Stomach (tissue), 9 donors: ENCODE measurements around the gene CDKN1C. TPM values are rescaled to one million over a fixed set of nuclear protein-coding genes. Genes with fewer than 3 reads are reported as not detected.

Experiments
- DNase-seq, 2 donors: peaks; one replicate each; pipeline versions ENCODE4 v3.0.0 to v3.0.0-alpha.2; 2013 to 2019
- H3K27ac ChIP-seq, 5 donors: fragments of 200-600 bp in 4 of 5; sonication (generic) in 4 of 5; one replicate each; pipeline ENCODE4 v1.5.1; 2013 to 2019; ENCODE audit warnings: mild to moderate bottlenecking in 1 of 5, moderate library complexity in 1 of 5
- H3K27me3 ChIP-seq, 3 donors: fragments of 200-600 bp; sonication (generic); one replicate each; pipeline ENCODE4 v1.5.1; 2017 to 2019; ENCODE audit warnings: mixed run types in 1 of 3
- H3K36me3 ChIP-seq, 4 donors: fragments of 200-600 bp; sonication (generic); 1 replicate in 3 of 4; 2 replicates in 1 of 4; pipeline ENCODE4 v1.5.1; 2016 to 2019
- H3K4me1 ChIP-seq, 4 donors: fragments of 200-600 bp; sonication (generic); one replicate each; pipeline ENCODE4 v1.5.1; 2016 to 2019
- H3K4me3 ChIP-seq, 4 donors: fragments of 200-600 bp; sonication (generic) in 3 of 4; one replicate each; pipeline ENCODE4 v1.5.1; 2016 to 2019; ENCODE audit warnings: mild to moderate bottlenecking in 1 of 4
- H3K9me3 ChIP-seq, 4 donors: fragments of 200-600 bp; sonication (generic); one replicate each; pipeline ENCODE4 v1.5.1; 2016 to 2019
- CTCF ChIP-seq, 7 experiments: fragments of 450-650 bp in 4 of 7; fragments of 200-600 bp in 3 of 7; sonication (generic) in 3 of 7; IDR thresholded peaks; one replicate each; pipeline ENCODE4 v1.5.1; 2016 to 2019; ENCODE audit warnings: antibody characterized with exemption in 7 of 7, control low read depth in 2 of 7, mild to moderate bottlenecking in 1 of 7
- EP300 ChIP-seq: sonication (generic); formaldehyde crosslinking; IDR thresholded peaks from one replicate; pipeline ENCODE4 v1.6.1; 2017; ENCODE audit warnings: antibody characterized with exemption
- POLR2A ChIP-seq, 4 donors: fragments of 450-650 bp; IDR thresholded peaks; one replicate each; pipeline ENCODE4 v1.6.1; 2016; ENCODE audit warnings: antibody characterized with exemption in 4 of 4, control low read depth in 2 of 4, mild to moderate bottlenecking in 1 of 4, moderate library complexity in 1 of 4
- POLR2AphosphoS5 ChIP-seq, 3 donors: sonication (generic); formaldehyde crosslinking; IDR thresholded peaks; one replicate each; pipeline ENCODE4 v1.6.1; 2016; ENCODE audit warnings: antibody characterized with exemption in 3 of 3
- WGBS, 5 donors: extraction: QIAGEN DNeasy Blood & Tissue Kit in 3 of 5; methylation state at CpG; one replicate each; pipeline versions ENCODE4 v1.1.5 to v1.1.7; 2013 to 2018; 5-methylcytosine and 5-hydroxymethylcytosine counted together
- intact Hi-C: fragments of 100-400 bp; cut with DNase I; formaldehyde crosslinking; loops from one replicate; pipeline ENCODE4 v1.15.1; 2023; ENCODE audit warnings: low total_unique reads
- polyA plus RNA-seq, 3 donors: library from polyadenylated mRNA; stranded (reverse); fragments of 200-250 nt; gene quantifications; one replicate each; pipeline ENCODE4 v1.2.3, GENCODE V29; 2013
- total RNA-seq, 5 donors: library from RNA; depleted of rRNA; stranded (reverse); fragments of >200 nt; gene quantifications; one replicate each; pipeline versions ENCODE4 v1.1.0 to v1.2.3, GENCODE V29; 2014 to 2016
- donor health status: healthy with polysubstance abuse.
- donor health status: Bipolar disorder and iron deficiency.
- donor health status: healthy.

CDKN1C gene
- total and polyA plus RNA-seq, 8 donors, result 10.5 to 99.1 (median 42.3) TPM

DNA sequence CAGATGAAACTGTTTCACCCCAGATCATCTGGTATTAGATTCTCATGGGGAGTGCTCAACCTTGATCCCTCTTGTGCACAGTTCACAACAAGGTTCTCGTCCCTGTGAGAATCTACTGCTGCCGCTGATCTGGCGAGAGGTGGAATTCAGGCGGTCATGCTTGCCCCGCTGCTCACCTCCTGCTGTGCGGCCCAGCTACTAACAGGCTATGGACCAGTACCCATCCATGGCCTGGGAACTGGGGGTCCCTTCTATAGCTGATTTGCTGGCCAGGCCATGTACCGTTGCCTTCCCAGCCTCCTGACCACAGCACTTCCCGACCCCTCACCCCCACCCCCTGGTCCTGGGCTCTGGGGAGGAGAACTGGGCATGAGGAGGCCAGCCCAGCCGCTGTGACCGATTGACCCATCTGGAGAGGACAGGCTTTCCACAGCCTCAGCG is 41.1 kb upstream of the CDKN1C start:
- Histone ChIP-seq H3K4me3 (no peak overlapping the region), H3K36me3 (no peaks in the 10 kb centered on the region), H3K9me3 (no peaks in the 10 kb centered on the region), H3K27me3 (peaks cover 0 to 53% (median 12%) of the 10 kb centered on the region in 3 donors), H3K4me1 (peaks cover 28 to 61% (median 47%) of the 10 kb centered on the region in 4 donors), H3K27ac (no peak overlapping the region)
- intact Hi-C loops, result no loop called here
- DNase-seq, result no peak
- WGBS, 5 donors, result 89 to 95% (median 93%) methylated on average over 9 to 11 of the region's 11 CpGs
- TF ChIP-seq POLR2A (IDR thresholded peaks at IDR 0.05), result no peak
- TF ChIP-seq CTCF (IDR thresholded peaks at IDR 0.05), result no peak
- TF ChIP-seq EP300, result no peak
- no peak for TF ChIP-seq POLR2AphosphoS5 (IDR thresholded peaks at IDR 0.05)

DNA sequence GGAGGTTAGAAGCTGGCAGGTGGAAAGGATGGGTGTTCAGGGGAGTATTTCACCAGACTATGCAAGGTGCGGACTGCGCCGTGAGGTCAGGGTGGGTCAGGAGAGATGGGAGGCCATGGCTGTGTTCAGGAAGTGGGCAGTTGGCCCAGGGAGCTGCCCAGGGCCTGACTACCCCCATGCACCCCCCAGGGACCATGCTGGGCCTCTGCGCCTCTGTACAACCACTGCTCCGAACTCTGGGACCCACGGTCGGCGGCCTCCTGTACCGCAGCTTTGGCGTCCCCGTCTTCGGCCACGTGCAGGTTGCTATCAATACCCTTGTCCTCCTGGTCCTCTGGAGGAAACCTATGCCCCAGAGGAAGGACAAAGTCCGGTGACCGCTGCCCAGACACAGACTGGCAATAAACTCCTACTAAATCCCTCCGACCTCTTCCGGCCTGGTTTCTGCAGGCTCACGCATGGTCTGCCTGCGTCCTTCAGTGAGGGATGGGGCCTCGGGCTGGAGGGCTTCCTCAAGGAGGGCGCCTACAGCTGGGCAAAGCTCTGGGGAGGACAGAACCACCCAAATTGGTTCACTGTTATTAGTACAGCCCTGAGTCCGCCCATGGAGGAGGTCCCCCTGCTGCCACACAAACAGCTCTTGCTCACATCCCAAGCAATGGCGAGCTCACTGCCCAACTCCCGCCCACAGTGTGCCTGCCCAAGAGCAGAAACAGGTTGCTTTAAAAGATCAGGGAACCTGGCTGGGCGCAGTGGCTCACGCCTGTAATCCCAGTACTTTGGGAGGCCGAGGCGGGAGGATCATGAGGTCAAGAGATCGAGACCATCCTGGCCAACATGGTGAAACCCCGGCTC is 39.5 kb upstream of the CDKN1C start:
- Histone ChIP-seq H3K27me3 (peaks cover 0 to 39% (median 12%) of the 10 kb centered on the region in 3 donors), H3K9me3 (no peaks in the 10 kb centered on the region), H3K4me1 (peaks cover 23 to 47% (median 38%) of the 10 kb centered on the region in 4 donors), H3K4me3 (no peak overlapping the region), H3K36me3 (no peaks in the 10 kb centered on the region), H3K27ac (peak overlapping the region in 3 of 5 donors; percentile 8 to 42 (median 18))
- intact Hi-C loops, result no loop called here
- WGBS, 5 donors, result 83 to 89% (median 85%) methylated on average over 16 to 30 of the region's 30 CpGs
- TF ChIP-seq POLR2A (IDR thresholded peaks at IDR 0.05) (no peak), POLR2AphosphoS5 (IDR thresholded peaks at IDR 0.05) (no peak), CTCF (IDR thresholded peaks at IDR 0.05) (no peak), EP300 (no peak)
- no peak for DNase-seq

GRCh38 chr11:2924381-2924780 is 38.8 kb upstream of the CDKN1C start:
- H3K27me3 ChIP-seq, result peaks cover 0 to 32% (median 10%) of the 10 kb centered on the region in 3 donors
- H3K9me3 ChIP-seq, result no peaks in the 10 kb centered on the region
- H3K27ac ChIP-seq, result peak overlapping the region in 3 of 5 donors; percentile 8 to 42 (median 18)
- 41 to 88% (median 60%) methylated on average over 7 to 10 of the region's 10 CpGs for WGBS, 5 donors
- peak in 1 of 2 donors; percentile 77 for DNase-seq
- H3K4me1 ChIP-seq, result peaks cover 17 to 41% (median 31%) of the 10 kb centered on the region in 4 donors
- no peak for TF ChIP-seq POLR2A (IDR thresholded peaks at IDR 0.05)
- no peak for TF ChIP-seq CTCF (IDR thresholded peaks at IDR 0.05)
- peak in 1 of 3 donors; percentile 27 for TF ChIP-seq POLR2AphosphoS5 (IDR thresholded peaks at IDR 0.05)
- TF ChIP-seq EP300, result no peak
- no peak overlapping the region for H3K4me3 ChIP-seq
- intact Hi-C loops, result no loop called here
- no peaks in the 10 kb centered on the region for H3K36me3 ChIP-seq

- WGBS, 5 donors, result 69 to 92% (median 81%) methylated on average over 8 to 22 of the region's 22 CpGs
- H3K36me3 ChIP-seq, result no peaks in the 10 kb centered on the region
- TF ChIP-seq CTCF (IDR thresholded peaks at IDR 0.05) (no peak), EP300 (no peak), POLR2A (IDR thresholded peaks at IDR 0.05) (no peak), POLR2AphosphoS5 (IDR thresholded peaks at IDR 0.05) (no peak)
- H3K27me3 ChIP-seq, result peaks cover 0 to 25% (median 4%) of the 10 kb centered on the region in 3 donors
- H3K9me3 ChIP-seq, result no peaks in the 10 kb centered on the region
- H3K27ac ChIP-seq, result peak overlapping the region in 1 of 5 donors; percentile 24
- peaks cover 10 to 34% (median 24%) of the 10 kb centered on the region in 4 donors for H3K4me1 ChIP-seq
- no peak for DNase-seq
- H3K4me3 ChIP-seq, result no peak overlapping the region
- intact Hi-C loops, result no loop called here
These were observed 38.1 kb upstream of the CDKN1C start for GRCh38 chr11:2923446-2924375.
